ENCODE measurements around the gene LAMC3.

LAMC3 gene

DNA sequence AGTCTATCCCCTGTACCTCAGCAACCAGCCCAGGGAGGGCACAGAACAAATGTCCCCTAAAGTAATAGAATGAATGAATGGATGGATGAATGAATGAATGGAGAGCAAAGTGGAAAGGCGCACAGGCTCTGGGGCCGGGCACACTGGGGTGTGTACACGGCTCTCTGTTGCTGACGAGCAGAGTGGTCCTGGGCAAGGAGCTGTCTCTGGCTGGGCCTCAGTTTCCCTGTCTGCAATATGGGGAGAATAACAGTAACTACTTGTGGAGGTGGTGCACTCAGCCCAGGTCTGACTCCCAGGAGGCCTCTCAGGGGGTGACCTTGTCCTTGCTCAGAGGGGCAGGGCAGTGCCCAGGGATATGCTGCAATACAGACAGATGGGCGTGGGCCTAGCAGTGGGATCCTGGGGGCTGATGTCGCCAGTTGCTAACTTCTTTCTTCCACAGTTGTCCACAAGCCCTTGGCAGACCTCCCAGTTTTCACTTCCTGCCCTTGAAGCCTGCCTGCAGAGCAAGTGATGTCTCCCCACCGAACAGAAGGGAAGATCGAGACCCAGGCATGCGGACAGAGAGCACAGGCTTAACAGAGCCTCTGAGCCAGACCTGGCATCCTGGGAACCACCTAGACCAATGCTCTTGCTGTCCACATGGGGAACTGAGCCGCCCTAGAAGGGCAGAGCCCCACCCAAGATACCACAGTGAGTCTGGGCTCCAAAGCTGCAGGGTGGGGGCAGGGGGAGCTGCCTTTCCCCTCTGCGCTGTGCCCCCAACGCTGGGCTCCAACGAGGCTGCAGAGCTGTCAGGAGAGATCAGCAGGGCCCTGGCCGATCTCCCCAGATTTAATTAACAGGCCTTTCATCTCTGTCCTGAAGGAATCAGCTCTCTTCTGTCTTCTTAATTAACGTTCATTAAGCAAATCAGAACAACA, 13.6 kb upstream of the LAMC3 start:
- no peak for DNase-seq (ENCODE audit: low read depth)
- TF ChIP-seq, protein P1, sequence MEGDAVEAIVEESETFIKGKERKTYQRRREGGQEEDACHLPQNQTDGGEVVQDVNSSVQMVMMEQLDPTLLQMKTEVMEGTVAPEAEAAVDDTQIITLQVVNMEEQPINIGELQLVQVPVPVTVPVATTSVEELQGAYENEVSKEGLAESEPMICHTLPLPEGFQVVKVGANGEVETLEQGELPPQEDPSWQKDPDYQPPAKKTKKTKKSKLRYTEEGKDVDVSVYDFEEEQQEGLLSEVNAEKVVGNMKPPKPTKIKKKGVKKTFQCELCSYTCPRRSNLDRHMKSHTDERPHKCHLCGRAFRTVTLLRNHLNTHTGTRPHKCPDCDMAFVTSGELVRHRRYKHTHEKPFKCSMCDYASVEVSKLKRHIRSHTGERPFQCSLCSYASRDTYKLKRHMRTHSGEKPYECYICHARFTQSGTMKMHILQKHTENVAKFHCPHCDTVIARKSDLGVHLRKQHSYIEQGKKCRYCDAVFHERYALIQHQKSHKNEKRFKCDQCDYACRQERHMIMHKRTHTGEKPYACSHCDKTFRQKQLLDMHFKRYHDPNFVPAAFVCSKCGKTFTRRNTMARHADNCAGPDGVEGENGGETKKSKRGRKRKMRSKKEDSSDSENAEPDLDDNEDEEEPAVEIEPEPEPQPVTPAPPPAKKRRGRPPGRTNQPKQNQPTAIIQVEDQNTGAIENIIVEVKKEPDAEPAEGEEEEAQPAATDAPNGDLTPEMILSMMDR (IDR thresholded peaks at IDR 0.05; ENCODE audit: insufficient read depth, low read depth, low read length, missing control alignments) = no peak
- no peak overlapping the region for H3K4me3 ChIP-seq (ENCODE audit: low read length)

DNA sequence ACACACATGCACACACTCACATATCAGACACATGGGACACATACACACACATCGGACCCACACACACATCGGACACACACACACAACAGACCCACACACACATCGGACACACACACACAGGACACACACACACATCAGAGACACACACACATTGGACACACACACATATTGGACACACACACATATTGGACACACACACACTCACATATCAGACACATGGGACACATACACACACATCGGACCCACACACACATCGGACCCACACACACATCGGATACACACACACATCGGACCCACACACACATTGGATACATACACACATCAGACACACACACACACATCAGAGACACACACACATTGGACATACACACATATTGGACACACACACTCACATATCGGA, 12.8 kb upstream of the LAMC3 start:
- H3K4me3 ChIP-seq (ENCODE audit: low read length) = no peak overlapping the region
- DNase-seq (ENCODE audit: low read depth) = no peak
- TF ChIP-seq, protein P1 (IDR thresholded peaks at IDR 0.05; ENCODE audit: insufficient read depth, low read depth, low read length, missing control alignments) = no peak

DNA sequence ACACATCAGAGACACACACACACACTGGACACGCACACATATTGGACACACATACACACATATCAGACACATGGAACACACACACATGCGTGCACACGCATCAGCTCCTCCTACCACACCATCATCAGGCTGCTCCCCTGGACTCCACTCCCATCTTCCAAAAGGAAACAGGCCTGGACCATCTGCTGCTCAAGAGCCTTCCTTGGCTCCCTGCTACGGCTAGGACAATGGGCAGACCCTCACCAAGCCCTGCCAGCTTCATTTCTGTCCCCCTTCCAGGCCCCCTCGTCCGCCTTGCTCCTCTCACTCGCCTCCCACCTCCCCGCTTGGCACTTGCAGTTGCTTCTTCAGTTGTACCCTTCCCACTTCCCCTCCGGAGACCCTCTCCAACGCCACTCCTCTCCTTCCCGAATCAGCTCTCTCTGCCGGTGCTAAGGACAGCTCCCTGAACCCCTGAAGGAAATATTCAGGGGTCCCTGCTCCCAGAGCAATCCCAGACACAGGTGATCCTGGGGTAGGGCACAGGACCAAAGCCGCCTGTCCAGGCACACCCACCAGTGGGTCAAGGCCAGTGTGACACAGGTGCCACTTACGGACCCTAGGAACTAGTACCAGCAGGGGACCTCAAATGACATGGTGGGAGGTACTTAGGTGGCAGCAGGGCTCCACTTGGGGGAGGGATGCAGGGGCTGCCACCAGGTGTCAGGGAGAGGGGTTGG, 12.1 kb upstream of the LAMC3 start:
- TF ChIP-seq, protein P1 (IDR thresholded peaks at IDR 0.05; ENCODE audit: insufficient read depth, low read depth, low read length, missing control alignments) = no peak
- no peak overlapping the region for H3K4me3 ChIP-seq (ENCODE audit: low read length)
- DNase-seq (ENCODE audit: low read depth) = no peak

DNA sequence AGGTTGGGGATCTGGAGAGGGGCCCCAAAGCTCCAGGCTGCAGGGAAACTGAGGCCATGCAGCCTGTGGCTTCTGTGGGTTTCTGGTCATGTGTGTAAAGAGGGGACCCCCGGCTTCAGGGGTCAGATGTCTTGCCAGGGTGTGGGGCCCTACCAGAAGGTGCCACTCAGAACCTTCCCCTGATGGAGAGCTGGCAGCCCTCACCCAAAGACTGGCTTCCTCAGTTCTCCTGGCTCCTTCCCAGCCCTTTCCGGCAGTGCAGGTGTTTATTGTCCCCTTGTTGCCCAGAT, 11.6 kb upstream of the LAMC3 start:
- TF ChIP-seq, protein P1 (IDR thresholded peaks at IDR 0.05; ENCODE audit: insufficient read depth, low read depth, low read length, missing control alignments) = no peak
- no peak overlapping the region for H3K4me3 ChIP-seq (ENCODE audit: low read length)
- DNase-seq (ENCODE audit: low read depth) = no peak

DNA sequence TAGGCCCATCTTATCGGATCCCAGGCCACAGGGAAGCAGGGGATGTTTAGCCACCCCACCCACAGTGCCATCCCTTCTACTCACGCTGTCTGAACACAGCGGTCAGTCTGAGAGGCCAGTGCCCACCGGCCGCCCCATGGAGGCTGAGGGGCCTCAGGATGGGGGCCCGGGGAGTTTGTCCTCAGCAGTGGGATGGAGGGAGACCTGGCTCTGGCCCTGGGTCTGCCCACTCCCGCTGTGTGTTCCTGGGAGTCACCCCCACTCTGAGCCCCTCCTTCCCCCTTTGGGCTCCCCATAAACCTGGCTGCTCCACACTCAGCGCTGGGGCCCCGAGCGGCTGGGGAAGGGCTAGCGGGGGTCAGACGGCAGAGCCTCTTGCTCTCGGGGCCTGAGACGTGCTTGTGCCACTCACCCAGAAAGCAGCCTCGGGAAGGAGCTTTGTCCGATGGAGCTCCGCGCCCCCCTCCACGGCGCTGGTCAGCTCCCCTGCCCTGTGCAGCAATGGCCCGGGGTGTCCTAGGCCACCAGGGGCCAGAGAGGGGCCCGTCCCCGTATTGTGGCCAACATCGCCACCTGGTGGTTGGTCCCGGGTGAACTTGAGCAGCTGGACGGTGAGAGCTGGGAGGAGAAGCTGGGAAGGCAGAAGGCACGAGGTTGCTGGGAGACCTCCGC, 10.9 kb upstream of the LAMC3 start:
- TF ChIP-seq, protein P1 (IDR thresholded peaks at IDR 0.05; ENCODE audit: insufficient read depth, low read depth, low read length, missing control alignments) = peak; percentile 74
- DNase-seq (ENCODE audit: low read depth) = peak; percentile 60
- no peak overlapping the region for H3K4me3 ChIP-seq (ENCODE audit: low read length)

DNA sequence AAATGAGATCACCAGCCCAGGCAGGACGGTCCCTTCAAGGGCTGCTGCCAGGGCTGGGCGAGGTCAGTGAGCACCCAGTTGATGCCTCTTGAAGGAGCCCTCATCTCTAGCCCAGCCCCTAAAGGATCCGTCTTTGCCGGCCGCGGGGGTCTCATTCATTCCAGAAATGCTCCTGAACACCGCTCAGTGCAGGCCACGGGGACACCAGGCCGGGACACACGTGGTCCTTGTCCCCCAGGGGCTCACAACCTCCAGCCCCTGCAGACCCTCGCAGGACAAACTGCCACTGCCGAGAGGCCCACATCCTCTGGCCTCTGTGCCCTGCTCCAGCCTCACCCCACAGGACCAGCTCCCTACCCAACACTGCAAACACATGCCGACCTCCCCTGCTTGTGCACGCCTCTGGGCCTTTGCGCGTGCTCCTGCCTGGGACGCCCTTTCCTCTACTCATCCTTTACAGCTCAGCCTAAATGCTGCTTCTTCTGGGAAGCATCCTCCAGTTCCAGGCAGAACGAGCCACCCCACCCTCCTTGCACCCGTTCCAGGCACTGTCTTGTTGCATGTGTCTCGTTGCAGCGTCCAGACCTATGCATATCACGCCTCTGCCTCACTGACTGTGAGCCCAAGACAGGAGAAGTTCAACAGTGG, 10.3 kb upstream of the LAMC3 start:
- H3K4me3 ChIP-seq (ENCODE audit: low read length) = no peak overlapping the region
- peak; percentile 17 for DNase-seq (ENCODE audit: low read depth)
- TF ChIP-seq, protein P1 (IDR thresholded peaks at IDR 0.05; ENCODE audit: insufficient read depth, low read depth, low read length, missing control alignments) = no peak

Measured in epithelial cell of esophagus (primary cell).